DOHH2 (cell line): ENCODE measurements around the gene EHBP1L1.

Source experiments
- CTCF ChIP-seq: fragments of 200-600 bp; sonication (generic); IDR thresholded peaks from one replicate; pipeline ENCODE4 v1.5.1; 2014; ENCODE audit warnings: antibody characterized with exemption, mild to moderate bottlenecking, low read depth, low read length; ENCODE audit not compliant: poor library complexity, severe bottlenecking
- EZH2phosphoT487 ChIP-seq: fragments of 200-600 bp; sonication (generic); IDR thresholded peaks from 2 replicates; pipeline ENCODE4 v1.6.1; 2017; ENCODE audit warnings: borderline replicate concordance, mild to moderate bottlenecking, antibody characterized with exemption, low read length, moderate library complexity, mixed read lengths

- TF ChIP-seq CTCF (no peak), EZH2phosphoT487 (no peak)
Measured at GRCh38 chr11:65627202-65627601, 51.3 kb downstream of the EHBP1L1 start.
